OCI-M2 (cell line): ENCODE data around the gene MED9.
"Not testable (repeated sequence)": the region's sequence is repeated elsewhere in the genome, so short reads cannot be mapped to it uniquely, and the experiment has no call there.

Source experiments
- DNase-seq: peaks from one replicate; lab custom pipeline; 2025; ENCODE audit not compliant: unreplicated experiment; lab: John Stamatoyannopoulos, UW

The MED9 gene, protein sequence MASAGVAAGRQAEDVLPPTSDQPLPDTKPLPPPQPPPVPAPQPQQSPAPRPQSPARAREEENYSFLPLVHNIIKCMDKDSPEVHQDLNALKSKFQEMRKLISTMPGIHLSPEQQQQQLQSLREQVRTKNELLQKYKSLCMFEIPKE

DNA sequence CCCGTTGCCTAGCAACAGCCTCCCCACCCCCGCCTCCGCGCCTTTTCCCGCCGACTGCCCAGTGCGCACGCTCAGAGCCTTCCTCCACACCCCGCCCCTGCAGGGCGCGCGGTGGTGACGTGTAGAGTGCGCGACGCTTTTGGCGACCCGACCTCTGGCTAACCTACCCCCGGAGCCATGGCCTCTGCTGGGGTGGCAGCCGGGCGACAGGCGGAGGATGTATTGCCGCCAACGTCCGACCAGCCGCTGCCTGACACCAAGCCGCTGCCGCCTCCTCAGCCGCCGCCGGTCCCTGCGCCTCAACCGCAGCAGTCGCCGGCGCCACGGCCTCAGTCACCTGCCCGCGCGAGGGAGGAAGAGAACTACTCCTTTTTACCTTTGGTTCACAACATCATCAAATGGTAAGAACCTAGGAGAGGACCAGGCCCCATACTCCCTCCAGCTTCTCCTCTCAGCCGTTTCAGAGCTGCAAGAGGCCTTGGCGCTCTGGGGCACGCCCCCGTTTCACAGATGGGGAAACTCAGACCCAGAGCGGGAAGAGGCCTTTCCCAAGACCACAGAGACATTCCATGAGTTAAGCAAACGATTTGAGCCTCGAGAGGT, at the start of gene MED9:
TSS of gene MED9 (plus strand) at position 136 of the 603 bp plus-strand sequence. CDS start at position 178, 42 bp downstream.
- DNase-seq = peak; percentile 58

DNA sequence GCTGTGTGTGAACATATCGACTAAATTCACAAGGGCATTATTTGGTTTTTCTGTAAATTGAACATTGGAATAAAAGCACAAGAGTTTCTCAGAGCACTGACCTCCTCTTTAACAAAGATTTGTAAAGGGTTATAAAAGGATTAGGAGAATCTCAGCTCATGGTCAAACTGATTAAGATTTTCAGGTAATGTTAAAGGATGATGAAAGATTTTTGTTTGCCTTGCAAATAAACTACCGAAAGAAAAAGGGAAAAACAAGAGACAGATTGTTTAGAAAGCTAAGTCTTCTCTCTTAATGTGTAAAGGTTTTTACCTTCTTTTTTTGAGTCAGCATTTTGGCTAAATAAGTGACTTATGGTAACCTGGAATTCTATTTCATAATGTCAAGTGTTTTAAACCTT, 47.6 kb upstream of the MED9 start:
- DNase-seq = no peak

DNA sequence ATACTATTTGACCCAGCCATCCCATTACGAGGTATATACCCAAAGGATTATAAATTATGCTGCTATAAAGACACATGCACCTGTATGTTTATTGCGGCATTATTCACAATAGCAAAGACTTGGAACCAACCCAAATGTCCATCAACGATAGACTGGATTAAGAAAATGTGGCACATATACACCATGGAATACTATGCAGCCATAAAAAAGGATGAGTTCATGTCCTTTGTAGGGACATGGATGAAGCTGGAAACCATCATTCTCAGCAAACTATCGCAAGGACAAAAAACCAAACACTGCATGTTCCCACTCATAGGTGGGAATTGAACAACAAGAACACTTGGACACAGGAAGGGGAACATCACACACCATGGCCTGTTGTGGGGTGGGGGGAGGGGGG, 45.9 kb upstream of the MED9 start:
- not testable (repeated sequence) for DNase-seq

DNA sequence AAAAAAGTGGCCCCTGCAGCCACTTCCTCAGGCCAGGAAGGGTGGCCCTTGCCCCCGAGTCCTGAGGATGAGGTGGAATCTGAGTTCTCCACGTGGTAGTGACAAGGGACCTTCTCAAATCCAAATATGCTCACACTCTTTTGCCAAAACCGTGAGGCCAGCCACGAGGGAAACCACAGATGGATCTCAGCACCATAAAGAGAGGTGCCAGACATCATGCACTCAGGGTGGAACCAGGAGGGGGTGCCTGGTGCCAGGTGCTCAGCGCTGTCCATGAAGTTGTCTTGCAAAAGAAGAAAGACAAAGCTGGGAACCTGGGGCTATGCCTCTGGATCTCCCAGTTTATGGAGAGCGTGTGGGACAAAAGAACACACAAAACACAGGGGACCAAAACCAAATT, 45.2 kb upstream of the MED9 start:
- DNase-seq = no peak

DNA sequence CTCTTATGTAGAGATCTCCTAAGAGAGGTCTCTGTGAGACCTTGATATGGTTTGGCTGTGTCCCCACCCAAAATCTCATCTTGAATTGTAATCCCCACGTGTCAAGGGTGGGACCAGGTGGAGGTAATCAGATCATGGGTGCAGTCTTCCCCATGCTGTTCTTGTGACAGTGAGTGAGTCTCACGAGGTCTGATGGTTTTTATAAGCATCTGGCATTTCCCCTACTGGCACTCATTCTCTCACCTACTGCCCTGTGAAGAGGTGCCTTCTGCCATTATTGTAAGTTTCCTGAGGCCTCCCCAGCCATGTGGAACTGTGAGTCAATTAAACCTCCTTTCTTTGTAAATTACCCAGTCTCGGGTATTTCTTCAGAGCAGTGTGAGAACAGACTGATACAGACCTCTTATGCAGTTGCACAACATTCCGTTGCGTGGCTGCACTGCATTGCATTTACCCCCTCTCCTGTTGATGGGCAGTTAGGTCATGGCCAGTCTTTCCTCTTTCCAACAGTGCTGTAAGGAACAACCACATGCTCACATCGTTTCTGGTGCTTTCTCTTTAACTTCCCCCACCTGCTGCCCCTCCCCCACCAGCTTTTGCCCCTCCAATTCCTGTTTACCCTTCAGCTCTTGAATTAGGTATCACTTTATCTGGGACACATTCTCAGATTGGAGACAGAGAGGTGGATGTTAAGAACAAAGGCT, 43.6 kb upstream of the MED9 start:
- DNase-seq = no peak

DNA sequence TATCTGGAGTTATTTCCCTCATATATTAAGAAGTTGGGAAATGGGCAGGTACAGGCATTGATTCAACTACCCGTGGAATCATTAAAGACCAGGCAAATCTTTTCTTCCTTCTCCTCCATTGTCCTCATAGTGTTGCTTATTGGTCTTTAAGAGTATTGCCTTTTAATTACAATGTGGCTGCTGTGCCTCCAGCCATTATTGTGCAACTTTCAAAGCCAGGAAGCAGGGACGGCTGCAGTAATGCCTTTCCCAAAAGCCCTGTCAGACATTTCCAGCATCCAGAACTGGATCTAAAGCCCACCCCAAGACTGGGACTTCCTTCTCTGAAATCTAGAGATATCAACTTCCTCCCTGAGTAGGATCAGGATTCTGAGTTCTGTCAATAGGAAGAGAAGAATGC, 42.3 kb upstream of the MED9 start:
- no peak for DNase-seq

DNA sequence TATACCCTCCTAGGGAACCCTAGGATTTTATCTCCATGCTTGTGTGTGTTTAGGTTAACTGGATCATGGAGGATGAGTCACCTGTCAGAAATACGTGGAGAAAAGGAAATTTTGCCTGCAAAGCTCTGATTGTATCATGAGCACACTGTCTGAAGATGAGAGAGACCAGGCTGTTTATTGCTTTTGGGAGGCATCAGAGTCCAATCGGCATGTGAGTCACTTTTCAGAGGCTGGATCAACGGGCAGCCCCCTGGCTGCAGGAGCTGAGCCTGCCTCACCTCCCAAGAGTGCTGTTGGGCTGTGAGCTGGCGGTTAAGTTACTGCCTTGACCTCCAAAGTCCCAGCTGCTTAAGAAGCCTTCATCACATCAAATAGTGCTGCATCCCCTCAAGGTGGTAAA, 41.5 kb upstream of the MED9 start:
- no peak for DNase-seq

DNA sequence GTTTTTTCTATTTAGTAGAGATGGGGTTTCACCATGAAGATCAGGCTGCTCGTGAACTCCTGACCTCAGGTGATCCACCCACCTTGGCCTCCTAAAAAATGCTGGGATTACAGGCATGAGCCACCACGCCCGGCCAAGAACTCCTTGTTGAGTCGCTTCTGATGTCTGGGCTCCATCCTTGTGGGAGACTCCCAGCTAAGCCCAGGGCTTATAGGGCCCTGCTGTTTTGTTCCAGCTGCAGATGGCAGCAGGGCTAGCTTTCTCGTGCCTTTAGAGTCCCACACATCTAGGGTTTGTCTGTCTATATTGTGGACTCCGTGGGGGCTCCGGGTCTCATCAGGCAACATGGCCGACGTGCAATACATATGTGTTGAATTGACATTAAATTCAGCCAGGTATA, 39.3 kb upstream of the MED9 start:
- DNase-seq = no peak

DNA sequence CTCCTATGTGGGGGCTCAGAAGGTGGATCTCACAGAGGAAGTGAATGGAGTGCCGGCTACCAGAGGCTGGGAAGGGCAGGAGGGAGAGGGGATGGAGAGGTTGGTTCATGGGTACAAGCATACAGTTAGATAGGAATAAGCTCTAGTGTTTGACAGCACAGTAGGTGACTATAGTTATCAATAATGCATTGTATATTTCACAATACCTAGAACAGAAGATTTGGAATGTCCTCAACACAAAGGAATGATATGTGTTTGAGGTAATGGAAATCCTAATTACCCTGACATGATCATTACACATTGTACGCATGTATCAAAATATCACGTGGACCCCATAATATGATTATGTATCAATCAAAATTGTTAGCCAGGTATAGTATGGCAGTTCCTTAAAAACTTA, 38.9 kb upstream of the MED9 start:
- no peak for DNase-seq

DNA sequence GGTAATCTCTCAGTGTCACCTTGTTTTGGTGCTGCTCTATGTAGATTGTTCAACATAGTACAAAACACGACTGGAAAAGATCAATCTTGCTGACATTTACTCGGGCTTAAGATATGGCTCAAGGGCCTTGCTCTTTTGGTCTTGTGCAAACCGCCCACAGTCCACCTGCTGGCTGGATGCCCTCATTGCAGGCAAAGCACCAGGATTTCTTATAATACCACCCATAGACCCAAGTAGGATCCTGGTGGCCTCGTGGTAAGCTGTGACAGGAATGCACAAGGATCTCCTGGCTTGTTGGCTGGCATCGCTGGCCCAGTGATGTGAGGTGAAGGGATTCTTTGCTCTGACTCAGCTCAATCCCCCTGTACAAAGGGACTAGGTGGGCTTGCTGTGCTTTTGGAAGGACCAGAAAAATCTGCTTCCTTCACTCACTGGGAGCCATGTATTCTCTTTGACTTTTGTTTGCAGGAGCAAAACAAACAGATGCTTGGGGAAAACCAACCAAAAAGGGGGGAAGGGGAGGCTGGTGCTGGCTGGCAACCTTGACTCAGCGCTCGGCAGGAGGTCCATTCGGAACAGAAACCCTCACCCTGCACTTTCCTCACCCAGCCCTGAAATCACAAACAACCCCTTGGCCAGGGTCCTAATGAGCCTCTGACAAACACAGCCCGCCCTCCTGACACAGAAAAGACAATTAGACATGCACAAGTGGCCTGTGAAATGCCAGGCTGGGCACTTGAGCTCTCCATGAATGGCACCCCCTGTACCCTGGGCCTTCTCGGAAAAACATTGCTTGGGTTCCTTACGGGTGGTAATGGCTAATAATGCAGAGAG, 36.6 kb upstream of the MED9 start:
- peak; percentile 53 for DNase-seq

DNA sequence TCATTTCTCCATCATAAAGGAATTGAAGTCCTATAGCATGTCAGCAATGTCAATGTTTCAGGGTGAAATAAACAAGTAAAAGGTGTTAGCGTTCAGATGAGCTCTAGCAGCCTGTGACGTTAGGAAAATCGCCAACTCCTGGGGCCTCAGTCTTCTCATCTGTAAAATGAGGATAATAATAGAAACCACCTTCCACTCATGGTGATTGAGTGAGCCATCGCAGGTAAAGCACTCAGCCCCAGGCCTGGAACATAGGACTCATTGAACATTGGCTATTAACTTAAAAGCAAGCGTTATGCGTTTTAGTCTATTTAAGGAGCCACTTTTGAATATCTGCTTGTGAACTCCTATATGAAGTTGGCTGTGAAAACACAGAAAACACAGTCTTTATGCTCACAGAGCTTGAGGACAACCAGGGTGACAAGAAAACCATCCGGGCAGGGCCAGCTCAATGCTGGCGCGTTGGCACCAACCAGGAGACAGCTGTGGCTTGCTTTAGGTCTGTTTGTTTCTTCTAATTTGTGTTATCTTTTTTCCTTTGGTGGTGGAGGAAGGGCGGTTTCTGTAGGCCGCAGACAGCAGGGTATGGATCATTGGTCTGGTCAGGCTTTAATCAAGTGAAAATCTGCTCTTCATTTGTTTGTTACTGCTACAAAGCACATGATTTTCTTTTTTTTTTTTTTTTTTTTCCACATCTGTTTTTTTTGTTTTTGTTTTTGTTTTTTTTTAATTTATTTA, 35.7 kb upstream of the MED9 start:
- peak; percentile 40 for DNase-seq

DNA sequence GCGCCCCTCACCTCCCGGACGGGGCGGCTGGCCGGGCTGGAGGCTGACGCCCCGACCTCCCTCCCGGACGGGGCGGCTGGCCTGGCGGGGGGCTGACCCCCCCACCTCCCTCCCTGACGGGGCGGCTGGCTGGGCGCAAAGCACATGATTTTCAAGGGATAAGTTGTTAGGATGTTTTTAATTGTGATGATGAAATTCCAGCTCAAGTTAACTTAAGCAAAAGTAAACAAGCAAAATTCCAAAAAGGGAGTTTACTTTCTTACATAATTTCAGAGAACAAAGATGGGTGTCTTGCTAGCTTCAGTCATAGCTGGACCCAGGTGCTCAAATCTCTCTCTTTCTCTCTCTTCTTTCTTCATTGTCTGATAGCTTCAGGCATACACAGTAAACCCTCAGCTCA, 33.6 kb upstream of the MED9 start:
- no peak for DNase-seq

DNA sequence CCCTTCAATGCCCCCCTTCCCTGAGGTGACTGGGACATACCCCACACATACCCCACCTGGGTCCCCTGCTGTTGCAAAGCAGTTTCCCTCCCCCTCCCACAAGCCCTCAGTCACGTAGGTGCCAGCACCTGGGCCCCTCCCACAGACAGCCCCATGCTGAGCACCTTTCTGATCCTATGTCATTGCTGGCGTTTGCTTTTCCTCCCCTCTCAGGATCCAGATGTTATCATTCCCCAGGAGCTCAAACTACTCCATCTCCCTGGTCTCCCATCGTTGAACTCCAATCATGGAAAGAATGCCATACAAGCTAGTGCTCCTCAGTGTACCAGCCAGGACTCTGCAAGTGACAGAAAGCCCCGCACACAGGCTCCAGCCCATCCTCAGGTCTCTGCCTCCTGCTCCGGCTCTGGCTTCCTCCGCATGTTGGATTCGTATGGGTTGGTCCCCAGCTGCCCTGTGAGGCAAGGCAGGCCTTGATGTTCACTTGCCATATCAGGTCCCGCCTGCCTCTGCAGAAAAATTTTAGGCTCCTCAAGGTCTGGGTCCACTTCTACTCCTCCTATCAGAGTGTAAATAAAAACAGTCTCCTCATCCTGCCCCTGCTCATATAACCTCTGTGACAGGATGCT, 31.4 kb upstream of the MED9 start:
- no peak for DNase-seq

DNA sequence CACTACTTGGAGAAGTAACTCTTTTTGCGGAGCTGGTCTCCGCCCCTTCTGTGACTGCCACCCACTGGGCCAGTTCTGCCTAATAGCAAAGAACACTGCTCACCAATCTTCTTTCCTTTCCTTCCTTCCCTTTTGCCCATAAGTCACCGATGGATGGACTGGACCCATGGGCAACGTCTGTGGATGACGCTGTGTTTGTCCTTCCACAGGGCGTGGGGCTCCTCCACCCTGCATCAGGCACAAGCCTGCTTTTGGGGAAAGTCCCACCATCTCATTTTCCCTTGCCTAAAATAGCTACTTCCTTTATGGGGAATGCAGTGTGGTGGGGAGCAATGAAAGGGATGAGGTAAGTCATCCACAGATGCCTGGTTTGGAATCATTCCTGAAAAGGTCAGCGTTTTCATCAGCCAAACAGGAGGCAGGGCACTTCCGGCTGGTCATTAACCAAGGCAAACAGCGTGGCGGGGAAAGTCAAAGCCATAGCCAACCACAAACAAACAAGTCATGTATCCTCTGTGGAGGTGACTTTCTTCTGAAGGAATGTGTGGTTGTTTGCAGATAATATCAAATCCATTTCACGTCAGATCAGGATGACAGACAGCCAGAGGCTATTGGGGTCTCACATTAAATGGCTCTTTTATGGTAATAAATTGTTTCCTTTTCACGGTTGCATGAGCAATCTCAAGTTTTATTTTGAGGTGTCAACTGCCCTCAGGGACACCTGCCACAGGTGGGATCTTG, 30.7 kb upstream of the MED9 start:
- DNase-seq = no peak

DNA sequence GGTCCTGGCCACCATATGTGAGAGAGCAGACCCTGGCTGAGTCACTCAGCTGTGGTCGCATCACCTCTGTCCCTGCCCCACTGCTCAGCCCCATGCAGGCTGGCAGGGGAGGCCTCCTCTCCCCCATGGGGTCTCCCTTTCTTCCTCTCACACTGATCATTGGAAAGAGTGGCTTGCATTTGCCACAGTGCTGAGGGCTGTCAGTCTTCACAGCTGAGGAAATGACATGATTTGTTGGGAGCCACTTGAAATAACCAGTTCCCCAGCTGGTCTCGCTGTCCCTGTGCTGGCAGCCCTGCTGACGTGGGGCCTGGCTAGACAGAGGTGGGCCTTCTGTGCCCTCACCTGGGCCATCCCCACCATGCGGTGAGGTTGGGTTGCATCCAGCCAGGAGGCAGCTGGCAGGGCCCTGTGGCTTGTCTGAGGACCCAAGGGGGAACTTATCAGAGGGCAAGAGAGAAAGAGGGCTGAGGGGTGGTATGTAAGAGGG, 30.1 kb upstream of the MED9 start:
- DNase-seq = no peak

DNA sequence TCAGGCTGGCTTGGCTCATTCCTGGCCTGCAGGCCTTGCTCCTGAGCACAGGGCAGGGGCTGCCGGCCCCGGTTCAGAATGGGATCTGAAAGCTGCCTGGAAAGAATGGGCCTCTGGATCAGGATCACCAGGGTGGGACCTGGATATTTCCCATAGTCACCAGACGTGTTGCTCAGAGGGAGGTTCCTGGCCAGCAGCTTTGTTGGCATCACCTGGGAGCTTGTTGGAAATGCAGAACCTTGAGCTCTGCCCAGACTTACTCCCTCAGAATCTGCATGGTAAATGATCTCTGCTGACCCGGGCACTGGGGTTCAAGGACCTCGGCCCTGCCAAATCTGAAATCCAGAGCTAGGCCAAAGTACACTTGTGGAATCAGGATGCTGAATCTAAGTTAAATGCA, 29.5 kb upstream of the MED9 start:
- no peak for DNase-seq

DNA sequence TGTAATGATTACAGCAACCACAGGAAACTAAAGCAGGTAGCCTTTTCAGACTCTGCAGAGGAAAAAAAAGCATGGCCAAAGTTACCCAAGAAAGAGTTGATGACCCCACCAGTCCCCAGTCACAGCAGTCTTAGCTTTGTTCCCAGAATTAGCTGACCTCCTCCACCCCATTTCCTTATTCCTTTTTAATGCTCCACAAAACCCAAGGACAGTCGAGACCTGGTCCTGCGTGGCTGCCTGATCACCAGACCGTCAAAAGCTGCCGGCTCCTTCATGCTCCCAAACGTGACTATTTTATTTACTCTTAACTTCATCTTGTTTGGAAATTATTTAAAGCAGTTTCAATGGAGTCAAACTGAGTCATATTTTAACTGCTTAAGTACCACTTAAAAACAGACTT, 28.7 kb upstream of the MED9 start:
- no peak for DNase-seq

DNA sequence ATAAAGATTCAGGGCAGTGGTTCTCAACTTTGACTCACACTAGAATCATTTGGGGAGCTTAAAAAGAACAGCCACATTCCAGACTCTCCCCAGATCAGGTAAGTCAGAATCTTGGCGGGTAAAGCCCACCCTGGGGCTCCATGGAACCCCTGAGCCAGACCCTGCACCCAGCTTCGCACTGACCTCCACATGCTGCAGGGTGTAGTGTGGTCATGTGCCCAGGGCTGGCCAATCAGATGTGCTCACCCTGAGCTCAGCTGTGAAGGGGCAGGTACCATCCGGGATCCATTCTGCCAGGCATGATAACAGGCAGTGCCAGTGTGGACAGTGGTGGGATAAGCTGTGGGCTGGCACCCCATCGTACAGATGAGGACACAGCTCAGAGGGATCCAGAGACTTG, 28.1 kb upstream of the MED9 start:
- no peak for DNase-seq

DNA sequence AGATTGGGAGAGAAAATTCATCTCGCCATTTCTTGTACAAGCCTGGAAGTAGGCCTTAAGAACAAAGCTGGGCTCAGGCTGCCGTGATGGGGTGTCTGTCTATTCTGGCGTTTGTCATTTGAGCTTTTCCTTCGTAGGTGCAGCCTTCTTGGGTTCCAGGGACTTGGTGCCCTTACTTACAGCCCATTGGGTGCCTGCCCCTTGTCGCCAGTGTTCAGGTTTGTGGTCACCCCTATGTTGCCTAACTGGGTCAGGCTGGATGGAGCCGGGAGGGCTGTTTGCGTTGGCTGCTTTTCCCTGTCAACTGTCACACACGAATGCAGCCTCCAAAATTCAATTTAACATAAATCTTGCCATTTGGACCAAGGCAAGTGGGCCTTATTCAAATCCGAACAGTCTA, 23.7 kb upstream of the MED9 start:
- DNase-seq = no peak

DNA sequence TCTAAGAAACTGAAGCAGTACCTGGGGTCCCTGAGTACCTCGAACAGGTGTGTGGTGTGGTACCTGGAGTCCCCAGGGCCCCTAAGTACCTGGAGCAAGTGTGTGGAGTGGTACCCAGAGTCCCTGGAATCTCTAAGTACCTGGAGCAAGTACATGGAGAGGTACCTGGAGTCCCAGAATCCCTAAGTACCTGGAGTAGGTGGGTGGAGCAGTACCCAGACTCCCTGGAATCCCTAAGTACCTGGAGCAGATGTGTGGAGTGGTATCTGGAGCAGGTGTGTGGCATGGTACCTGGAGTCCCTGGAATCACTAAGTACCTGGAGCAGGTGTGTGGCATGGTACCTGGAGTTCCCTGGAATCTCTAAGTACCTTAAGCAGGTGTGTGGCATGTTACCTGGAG, 22.5 kb upstream of the MED9 start:
- no peak for DNase-seq
